Testis (tissue), 3 donors: ENCODE measurements around the gene PRND. TPM values are rescaled to one million over a fixed set of nuclear protein-coding genes. Genes with fewer than 3 reads are reported as not detected.

Experiments
- DNase-seq: peaks from one replicate; pipeline ENCODE4 v3.0.0-alpha.2; 2019
- H3K27ac ChIP-seq, 2 donors: fragments of 200-600 bp; sonication (generic); one replicate each; pipeline ENCODE4 v1.5.1; 2019
- H3K27me3 ChIP-seq: fragments of 200-600 bp; sonication (generic); one replicate; pipeline ENCODE4 v1.5.1; 2019
- H3K36me3 ChIP-seq: fragments of 200-600 bp; sonication (generic); one replicate; pipeline ENCODE4 v1.5.1; 2017; ENCODE audit warnings: low read depth; ENCODE audit errors: missing control alignments
- H3K4me1 ChIP-seq: fragments of 200-600 bp; sonication (generic); one replicate; pipeline ENCODE4 v1.5.1; 2019
- H3K4me3 ChIP-seq, 2 donors: fragments of 200-600 bp; sonication (generic); one replicate each; pipeline ENCODE4 v1.5.1; 2017 to 2019
- H3K9me3 ChIP-seq: fragments of 200-600 bp; sonication (generic); one replicate; pipeline ENCODE4 v1.5.1; 2017
- CTCF ChIP-seq, 3 experiments: fragments of 450-650 bp in 2 of 3; fragments of 200-600 bp in 1 of 3; sonication (generic) in 1 of 3; IDR thresholded peaks; one replicate each; pipeline ENCODE4 v1.5.1; 2016 to 2019; ENCODE audit warnings: antibody characterized with exemption in 3 of 3, mild to moderate bottlenecking in 2 of 3, moderate library complexity in 1 of 3
- POLR2A ChIP-seq: fragments of 450-650 bp; IDR thresholded peaks from one replicate; pipeline ENCODE4 v1.6.1; 2017; ENCODE audit warnings: antibody characterized with exemption, mild to moderate bottlenecking, moderate library complexity
- WGBS, 2 donors: methylation state at CpG; one replicate each; pipeline ENCODE4 v1.1.5; 2018; 5-methylcytosine and 5-hydroxymethylcytosine counted together
- intact Hi-C: fragments of 100-400 bp; cut with DNase I; formaldehyde crosslinking; loops from one replicate; pipeline ENCODE4 v1.15.1; 2023; ENCODE audit warnings: low total_unique reads
- polyA plus RNA-seq: library from polyadenylated mRNA; stranded (reverse); fragments of 350-450 nt; fragmentation: Illumina TruSeq; extraction: RNeasy Lipid Tissue Mini Kit (QIAGEN cat#74804); gene quantifications from one replicate; pipeline ENCODE4 v1.2.3, GENCODE V29; 2014; ENCODE audit warnings: low read depth, low replicate concordance; ENCODE audit not compliant: insufficient read depth
- total RNA-seq, 2 donors: library from RNA; depleted of rRNA; stranded (reverse); fragments of >200 nt; gene quantifications; one replicate each; pipeline ENCODE4 v1.2.3, GENCODE V29; 2016

Gene PRND
- total and polyA plus RNA-seq, 3 donors from 2014 or later, result 147 to 729 (median 431) TPM

DNA sequence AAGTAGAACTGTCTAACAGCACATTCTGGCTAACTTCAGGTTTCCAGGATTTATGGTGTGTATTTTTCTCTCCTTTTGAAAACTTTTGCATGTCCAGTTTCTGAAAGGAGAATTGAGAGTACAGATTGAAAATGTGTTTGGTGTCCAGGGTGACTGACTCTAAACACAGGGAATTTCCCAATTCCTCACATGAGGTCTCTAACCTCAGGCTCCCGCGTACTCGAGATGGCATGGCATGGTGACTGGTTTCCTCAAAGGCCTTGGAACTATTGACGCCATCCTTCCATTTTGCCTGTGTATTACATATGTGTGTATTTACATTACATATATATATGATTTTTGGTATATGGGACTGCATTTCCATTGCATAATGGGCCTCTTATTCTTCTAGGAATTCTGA lies 52.5 kb downstream of the PRND start:
- Histone ChIP-seq H3K27ac (no peak overlapping the region), H3K4me3 (no peak overlapping the region), H3K36me3 (no peaks in the 10 kb centered on the region), H3K4me1 (no peaks in the 10 kb centered on the region), H3K9me3 (no peaks in the 10 kb centered on the region), H3K27me3 (no peaks in the 10 kb centered on the region)
- TF ChIP-seq POLR2A (no peak), CTCF (IDR thresholded peaks at IDR 0.05) (no peak)
- intact Hi-C loops, result no loop called here
- WGBS, 2 donors, result 89 to 94% methylated on average over 4 of the region's 4 CpGs
- DNase-seq, result no peak

DNA sequence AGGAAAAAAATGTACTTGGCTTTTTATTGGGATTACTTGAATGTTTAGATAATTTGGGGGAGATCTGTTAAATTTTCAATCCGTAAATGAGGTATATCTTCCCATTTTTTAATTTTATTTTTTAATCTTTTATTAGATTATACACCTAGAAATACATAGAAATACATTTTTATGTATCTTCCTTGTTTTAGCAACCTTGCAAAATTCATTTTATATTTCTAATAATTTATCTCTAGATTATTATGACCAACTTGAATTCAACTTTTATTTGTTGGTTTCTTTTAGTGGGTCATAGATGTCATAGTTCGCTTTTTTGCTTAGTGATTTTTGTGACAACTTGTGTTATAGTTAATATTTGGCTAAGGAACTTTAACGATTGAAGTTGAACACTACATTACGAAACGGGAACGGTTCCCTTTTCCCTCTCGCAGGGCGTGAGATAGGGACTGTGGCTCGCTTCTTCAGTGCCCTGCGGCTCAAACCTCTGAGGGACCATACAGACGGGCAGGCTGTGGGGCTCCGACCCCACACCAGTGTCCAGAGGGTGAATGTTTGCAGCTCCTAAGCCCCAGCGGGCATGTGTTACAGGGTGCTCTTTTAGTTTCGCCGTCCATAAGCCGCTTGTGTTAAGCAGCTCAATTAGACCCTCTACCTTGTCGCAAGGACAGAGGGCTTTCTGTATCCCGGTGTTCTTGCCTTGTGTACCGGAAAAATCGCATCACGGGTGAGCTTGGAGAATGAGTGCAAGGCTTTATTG lies 53.8 kb downstream of the PRND start:
- H3K27ac ChIP-seq, result no peak overlapping the region
- intact Hi-C loops, result no loop called here
- no peak for DNase-seq
- peak overlapping the region in 1 of 2 donors; percentile 51 for H3K4me3 ChIP-seq
- WGBS, 2 donors, result 58 to 72% methylated on average over 21 of the region's 21 CpGs
- no peaks in the 10 kb centered on the region for H3K9me3 ChIP-seq
- no peaks in the 10 kb centered on the region for H3K4me1 ChIP-seq
- H3K36me3 ChIP-seq, result no peaks in the 10 kb centered on the region
- H3K27me3 ChIP-seq, result no peaks in the 10 kb centered on the region
- TF ChIP-seq CTCF (IDR thresholded peaks at IDR 0.05), result no peak
- TF ChIP-seq POLR2A, result no peak

DNA sequence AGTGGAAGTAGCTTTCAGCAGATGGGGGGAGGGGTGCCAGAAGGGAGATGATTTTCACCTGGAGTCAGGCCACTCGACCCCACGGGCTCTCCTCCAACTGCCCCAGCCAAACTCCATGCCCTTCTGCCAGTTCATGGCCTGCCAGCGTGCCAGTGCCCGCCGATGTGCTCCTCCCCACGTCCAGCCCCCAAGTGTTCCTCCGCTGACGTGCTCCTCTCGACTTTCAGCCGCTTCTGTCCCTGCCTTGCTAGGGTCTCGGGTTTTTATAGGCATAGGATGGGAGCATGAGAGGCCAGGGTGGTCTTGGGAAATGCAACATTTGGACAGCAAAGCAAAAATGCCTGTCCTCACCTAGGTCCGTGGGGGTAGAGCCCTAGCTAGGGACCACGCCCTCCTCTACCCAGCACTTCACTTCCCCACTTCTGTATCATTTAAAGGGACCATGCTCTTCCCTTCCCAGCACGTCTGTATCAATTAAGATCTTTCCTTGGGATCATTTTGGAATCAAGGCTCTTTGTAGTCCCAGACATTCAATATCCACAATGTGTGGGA lies 54.4 kb downstream of the PRND start:
- Histone ChIP-seq H3K4me1 (no peaks in the 10 kb centered on the region), H3K27me3 (no peaks in the 10 kb centered on the region), H3K27ac (no peak overlapping the region), H3K4me3 (peak overlapping the region in 1 of 2 donors; percentile 51), H3K36me3 (no peaks in the 10 kb centered on the region), H3K9me3 (no peaks in the 10 kb centered on the region)
- TF ChIP-seq CTCF (IDR thresholded peaks at IDR 0.05) (no peak), POLR2A (no peak)
- no peak for DNase-seq
- intact Hi-C loops, result no loop called here
- WGBS, 2 donors, result 67 to 76% methylated on average over 14 of the region's 14 CpGs

Other genes starting within 250 kb of the PRND start
- gene PRNP, start 35.5 kb upstream of the PRND start, total RNA-seq, result 100 to 1,000 TPM; 126 to 238 TPM
- gene PRNP, start 35.5 kb upstream of the PRND start, polyA plus RNA-seq, result 171 TPM
- gene RASSF2, start 101.7 kb downstream of the PRND start, total RNA-seq, result 10 to 100 TPM; 67.8 to 82.9 TPM
- 54.8 TPM for gene RASSF2, start 101.7 kb downstream of the PRND start, polyA plus RNA-seq